Body of pancreas (tissue), 4 donors: ENCODE data around the gene HAPLN3. TPM values are rescaled to one million over a fixed set of nuclear protein-coding genes. Genes with fewer than 3 reads are reported as not detected.

Source experiments
- ATAC-seq: fragments of 150-250 bp; one replicate; pipeline ENCODE4 v1.9.1; 2016
- DNase-seq, 4 donors: peaks; one replicate each; pipeline ENCODE4 v3.0.0-alpha.2; 2019
- H3K27ac ChIP-seq, 4 donors: fragments of 200-600 bp; sonication (generic); 1 replicate in 3 of 4; 2 replicates in 1 of 4; pipeline versions ENCODE4 v1.5.1 to v1.6.1; 2016 to 2019; ENCODE audit warnings: mild to moderate bottlenecking in 1 of 4, mixed read lengths in 1 of 4, moderate library complexity in 1 of 4
- H3K27me3 ChIP-seq, 2 donors: fragments of 200-600 bp; sonication (generic); one replicate each; pipeline ENCODE4 v1.6.0; 2016; ENCODE audit warnings: mild to moderate bottlenecking in 1 of 2
- H3K36me3 ChIP-seq, 2 donors: fragments of 200-600 bp; sonication (generic); replicated peaks in 1 of 2; 2 replicates each; pipeline ENCODE4 v1.5.1; 2016; ENCODE audit warnings: low read depth in 2 of 2; ENCODE audit not compliant: insufficient read depth in 1 of 2
- H3K4me1 ChIP-seq: fragments of 200-600 bp; sonication (generic); one replicate; pipeline ENCODE4 v1.6.0; 2016
- H3K4me3 ChIP-seq, 2 donors: fragments of 200-600 bp; sonication (generic); 1 replicate in 1 of 2; 2 replicates in 1 of 2; pipeline ENCODE4 v1.5.1; 2016 to 2019
- H3K9me3 ChIP-seq, 3 donors: fragments of 200-600 bp; sonication (generic); 1 replicate in 2 of 3; 2 replicates in 1 of 3; pipeline ENCODE4 v1.5.1; 2016
- POLR2A ChIP-seq, 3 donors: fragments of 450-650 bp; IDR thresholded peaks; one replicate each; pipeline ENCODE4 v1.6.1; 2016; ENCODE audit warnings: antibody characterized with exemption in 3 of 3, mild to moderate bottlenecking in 2 of 3
- WGBS, 2 donors: methylation state at CpG; one replicate each; pipeline ENCODE4 v1.1.5; 2017; 5-methylcytosine and 5-hydroxymethylcytosine counted together
- intact Hi-C: fragments of 100-400 bp; cut with DNase I; formaldehyde crosslinking; loops from one replicate; pipeline ENCODE4 v1.15.1; 2023
- total RNA-seq, 2 donors: library from RNA; depleted of rRNA; stranded (reverse); fragments of >200 nt; gene quantifications; one replicate each; pipeline ENCODE4 v1.1.0, GENCODE V29; 2016
- TF ChIP-seq, protein P1 (sequence below), 7 experiments: fragments of 450-650 bp in 4 of 7; fragments of 200-600 bp in 3 of 7; sonication (generic) in 3 of 7; IDR thresholded peaks; one replicate each; pipeline ENCODE4 v1.5.1; 2016 to 2019; ENCODE audit warnings: antibody characterized with exemption in 7 of 7

Gene HAPLN3
- total RNA-seq, 2 donors from 2014 or later, result 1.0 to 8.9 TPM

DNA sequence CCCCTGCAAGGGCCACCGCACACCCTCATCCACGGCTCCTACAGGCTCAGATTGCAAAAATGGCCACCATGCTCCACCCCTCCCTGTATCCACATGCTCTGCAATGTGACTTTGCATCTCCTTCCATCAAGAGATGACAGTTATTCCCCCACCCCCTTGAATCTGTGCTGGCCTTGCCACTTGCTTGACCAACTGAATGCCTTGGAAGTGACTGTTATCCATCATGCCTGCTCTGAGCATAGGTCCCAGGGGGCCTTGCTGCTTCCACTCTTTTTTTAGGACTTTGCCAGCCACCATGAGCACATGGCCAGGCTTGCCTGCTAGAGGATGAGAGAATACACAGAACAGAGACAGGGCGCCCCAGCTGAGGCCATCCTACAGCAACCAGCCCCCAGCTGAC lies 13.6 kb downstream of the HAPLN3 start:
- no peak overlapping the region for H3K27ac ChIP-seq
- 57 to 82% methylated on average over 1 to 3 of the region's 3 CpGs for WGBS, 2 donors
- ATAC-seq, result no peak
- DNase-seq, result no peak
- no peaks in the 10 kb centered on the region for H3K4me1 ChIP-seq
- H3K36me3 ChIP-seq, result no peaks in the 10 kb centered on the region
- intact Hi-C loops, result no loop called here
- no peaks in the 10 kb centered on the region for H3K9me3 ChIP-seq
- no peak for TF ChIP-seq POLR2A (IDR thresholded peaks at IDR 0.05)
- TF ChIP-seq, protein P1, sequence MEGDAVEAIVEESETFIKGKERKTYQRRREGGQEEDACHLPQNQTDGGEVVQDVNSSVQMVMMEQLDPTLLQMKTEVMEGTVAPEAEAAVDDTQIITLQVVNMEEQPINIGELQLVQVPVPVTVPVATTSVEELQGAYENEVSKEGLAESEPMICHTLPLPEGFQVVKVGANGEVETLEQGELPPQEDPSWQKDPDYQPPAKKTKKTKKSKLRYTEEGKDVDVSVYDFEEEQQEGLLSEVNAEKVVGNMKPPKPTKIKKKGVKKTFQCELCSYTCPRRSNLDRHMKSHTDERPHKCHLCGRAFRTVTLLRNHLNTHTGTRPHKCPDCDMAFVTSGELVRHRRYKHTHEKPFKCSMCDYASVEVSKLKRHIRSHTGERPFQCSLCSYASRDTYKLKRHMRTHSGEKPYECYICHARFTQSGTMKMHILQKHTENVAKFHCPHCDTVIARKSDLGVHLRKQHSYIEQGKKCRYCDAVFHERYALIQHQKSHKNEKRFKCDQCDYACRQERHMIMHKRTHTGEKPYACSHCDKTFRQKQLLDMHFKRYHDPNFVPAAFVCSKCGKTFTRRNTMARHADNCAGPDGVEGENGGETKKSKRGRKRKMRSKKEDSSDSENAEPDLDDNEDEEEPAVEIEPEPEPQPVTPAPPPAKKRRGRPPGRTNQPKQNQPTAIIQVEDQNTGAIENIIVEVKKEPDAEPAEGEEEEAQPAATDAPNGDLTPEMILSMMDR (IDR thresholded peaks at IDR 0.05), result no peak
- H3K27me3 ChIP-seq, result no peaks in the 10 kb centered on the region
- no peak overlapping the region for H3K4me3 ChIP-seq

DNA sequence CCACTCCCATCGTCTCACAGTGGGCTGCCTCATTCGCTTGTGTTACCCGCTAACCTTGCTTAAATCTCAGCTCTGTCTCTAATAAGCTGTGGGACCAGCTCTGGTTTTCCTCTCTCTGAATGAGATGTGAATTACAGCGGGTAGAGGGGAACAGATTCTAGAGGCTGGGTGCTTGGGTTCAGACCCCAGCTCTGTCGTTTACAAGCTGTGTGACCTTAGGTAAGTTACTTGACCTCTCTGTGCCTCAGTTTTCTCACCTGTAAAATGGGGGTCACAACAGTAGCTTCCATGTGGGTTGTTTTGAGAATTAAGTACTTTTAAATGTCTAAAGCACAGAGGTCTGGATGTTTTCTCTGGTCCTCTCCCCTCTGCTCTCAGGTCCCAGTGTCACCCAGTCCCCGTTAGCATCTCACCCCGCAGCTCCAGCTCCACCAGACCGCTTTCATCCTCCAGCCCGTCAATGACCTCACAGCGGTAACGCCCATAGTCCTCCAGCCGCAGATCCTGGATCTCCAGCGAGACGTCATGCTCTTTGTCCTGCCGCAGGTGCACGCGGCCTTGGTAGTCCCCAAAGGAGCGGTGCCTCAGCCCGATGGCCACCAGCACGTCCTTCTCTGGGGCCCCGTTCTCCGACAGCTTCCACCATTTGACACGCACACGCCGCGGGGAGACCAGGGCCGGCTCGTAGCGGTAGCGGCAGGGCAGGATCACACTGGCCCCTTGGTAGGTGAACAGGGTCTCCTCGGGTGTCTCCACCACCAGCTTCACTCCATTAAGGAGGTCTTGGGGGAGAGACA lies 14.2 kb downstream of the HAPLN3 start:
- no peak overlapping the region for H3K27ac ChIP-seq
- no peaks in the 10 kb centered on the region for H3K4me1 ChIP-seq
- WGBS, 2 donors, result 84% methylated on average over 23 to 31 of the region's 31 CpGs
- no peak overlapping the region for H3K4me3 ChIP-seq
- DNase-seq (no peak), ATAC-seq (no peak)
- no peaks in the 10 kb centered on the region for H3K36me3 ChIP-seq
- intact Hi-C loops, result no loop called here
- H3K27me3 ChIP-seq, result no peaks in the 10 kb centered on the region
- TF ChIP-seq, protein P1 (IDR thresholded peaks at IDR 0.05), result no peak
- no peak for TF ChIP-seq POLR2A (IDR thresholded peaks at IDR 0.05)
- no peaks in the 10 kb centered on the region for H3K9me3 ChIP-seq

DNA sequence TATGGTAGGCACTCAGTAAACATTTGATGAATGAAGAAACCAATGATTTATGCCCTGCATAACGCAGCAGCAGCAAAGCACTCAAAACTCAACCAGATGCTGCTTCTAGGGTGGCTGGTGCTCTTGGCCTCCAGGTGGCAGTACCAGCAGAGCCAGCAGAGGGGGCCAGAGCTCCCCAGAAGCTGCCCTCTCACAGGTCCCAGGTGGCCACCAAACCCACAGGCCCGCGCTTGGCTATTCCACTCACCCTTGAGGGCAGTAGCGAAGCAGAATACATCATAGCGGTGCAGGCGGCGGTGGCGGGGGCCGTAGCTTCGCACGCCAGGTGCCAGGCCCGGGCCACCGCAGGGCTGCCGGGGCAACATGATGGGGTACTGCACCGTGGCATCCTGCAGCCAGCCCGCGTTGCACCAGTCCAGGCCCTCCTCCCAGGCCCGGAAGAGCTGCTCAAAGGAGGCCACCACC lies 16.6 kb downstream of the HAPLN3 start:
- TF ChIP-seq, protein P1 (IDR thresholded peaks at IDR 0.05), result peak; percentile 11 to 59 (median 47)
- no peak for TF ChIP-seq POLR2A (IDR thresholded peaks at IDR 0.05)
- DNase-seq (peak; percentile 40 to 71 (median 48)), ATAC-seq (peak; percentile 73)
- Histone ChIP-seq H3K27ac (no peak overlapping the region), H3K4me3 (no peak overlapping the region), H3K36me3 (no peaks in the 10 kb centered on the region), H3K9me3 (no peaks in the 10 kb centered on the region), H3K4me1 (no peaks in the 10 kb centered on the region), H3K27me3 (no peaks in the 10 kb centered on the region)
- intact Hi-C loops, result no loop called here
- WGBS, 2 donors, result 26 to 72% methylated on average over 3 to 4 of the region's 18 CpGs

DNA sequence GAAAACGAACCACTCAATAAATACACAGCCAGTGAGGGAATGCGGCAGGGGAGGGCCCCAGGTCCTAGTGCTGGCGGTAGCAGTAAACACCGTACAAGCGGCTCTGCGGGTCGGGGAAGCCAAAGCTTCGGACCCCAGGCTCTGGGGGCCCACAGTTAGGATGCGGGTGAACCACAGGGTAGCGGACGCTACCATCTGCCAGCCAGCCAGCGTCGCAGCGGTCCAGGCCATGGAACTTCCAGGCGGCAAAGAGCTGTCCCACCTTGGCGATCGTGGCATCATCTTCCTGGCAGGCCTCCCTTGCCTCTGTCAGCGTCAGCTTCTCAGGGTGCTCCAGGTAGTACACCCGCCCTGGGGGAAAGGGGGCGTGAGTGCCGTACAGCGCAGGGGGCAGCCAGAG lies 17.4 kb downstream of the HAPLN3 start:
- Histone ChIP-seq H3K27me3 (no peaks in the 10 kb centered on the region), H3K36me3 (no peaks in the 10 kb centered on the region), H3K9me3 (no peaks in the 10 kb centered on the region), H3K4me1 (no peaks in the 10 kb centered on the region), H3K27ac (no peak overlapping the region), H3K4me3 (no peak overlapping the region)
- intact Hi-C loops, result no loop called here
- 76 to 78% methylated on average over 8 to 19 of the region's 22 CpGs for WGBS, 2 donors
- no peak for ATAC-seq
- TF ChIP-seq POLR2A (IDR thresholded peaks at IDR 0.05), result no peak
- TF ChIP-seq, protein P1 (IDR thresholded peaks at IDR 0.05), result no peak
- no peak for DNase-seq

DNA sequence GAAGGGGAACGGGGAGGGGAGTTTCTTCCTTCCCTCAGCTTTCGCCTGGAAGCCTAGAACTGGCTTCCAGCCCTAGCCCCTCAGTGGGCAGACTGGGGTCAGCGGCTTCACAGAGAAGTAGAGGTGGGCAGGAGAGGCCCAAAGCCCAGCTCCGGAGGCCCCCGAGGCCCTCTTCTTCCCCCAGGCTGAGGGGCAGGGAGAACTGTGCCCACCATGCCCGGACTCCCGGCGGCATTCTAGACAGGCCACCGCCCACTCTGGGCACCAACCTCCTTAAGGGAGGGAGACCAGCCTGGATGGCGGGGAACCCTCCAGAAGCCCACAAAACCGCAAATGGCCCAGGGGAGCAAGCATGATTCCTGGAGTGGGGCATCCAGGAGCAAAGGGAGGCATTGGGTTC lies 17.9 kb downstream of the HAPLN3 start:
- no peaks in the 10 kb centered on the region for H3K27me3 ChIP-seq
- no peak overlapping the region for H3K4me3 ChIP-seq
- no peaks in the 10 kb centered on the region for H3K36me3 ChIP-seq
- whole genome bisulfite sequencing, 2 donors, result 73 to 76% methylated on average over 5 to 11 of the region's 11 CpGs
- intact Hi-C loops, result no loop called here
- ATAC-seq (no peak), DNase-seq (no peak)
- H3K4me1 ChIP-seq, result no peaks in the 10 kb centered on the region
- H3K9me3 ChIP-seq, result no peaks in the 10 kb centered on the region
- no peak for TF ChIP-seq POLR2A (IDR thresholded peaks at IDR 0.05)
- TF ChIP-seq, protein P1 (IDR thresholded peaks at IDR 0.05), result no peak
- no peak overlapping the region for H3K27ac ChIP-seq
